ENCODE data around the gene TOGARAM2. TPM values are rescaled to one million over a fixed set of nuclear protein-coding genes. Genes with fewer than 3 reads are reported as not detected.

The TOGARAM2 gene
- total and polyA plus RNA-seq, 2 of the 8 experiments (the other 6 are each of a cell fraction or from before 2014, with no cell fraction given) = 0.42 to 1.4 TPM

DNA sequence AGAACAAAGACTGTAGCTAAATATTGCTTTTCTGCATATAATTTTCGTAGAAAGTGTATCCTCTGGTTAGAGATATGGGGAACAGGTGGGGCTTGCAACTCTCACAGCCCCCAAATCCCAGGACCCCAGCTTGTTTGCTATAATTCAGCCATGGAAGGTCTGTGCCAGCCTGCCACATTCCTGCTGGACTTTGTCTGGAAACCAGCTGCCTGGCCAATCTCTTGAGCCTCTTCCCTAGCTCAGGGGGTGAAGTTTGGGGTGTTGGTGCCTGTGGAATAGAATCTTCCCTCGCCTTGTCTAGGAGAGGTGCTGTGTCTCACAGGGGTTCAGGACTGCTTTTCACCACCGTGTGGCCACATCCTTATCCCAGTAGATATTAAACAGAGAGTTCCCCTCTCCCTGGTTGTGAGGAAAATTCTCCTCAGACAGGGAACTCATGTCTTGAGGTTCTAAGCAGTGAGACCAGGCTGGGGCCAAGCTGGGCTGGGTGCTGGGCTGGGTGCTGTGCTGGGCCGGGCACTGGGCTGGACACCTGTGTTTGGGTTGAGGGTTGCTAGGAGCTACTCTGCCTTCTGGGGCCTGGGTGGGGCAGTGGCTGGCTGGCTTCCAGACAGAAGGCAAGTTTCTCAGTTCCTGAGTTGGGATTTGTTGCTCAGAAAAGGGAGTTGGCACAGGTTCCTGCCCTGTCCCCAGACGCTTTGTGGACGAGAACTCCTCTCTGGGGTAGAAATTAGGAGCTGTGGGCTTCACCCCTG is 12.3 kb downstream of the TOGARAM2 start (continued):
- no peak for TF ChIP-seq NANOG (IDR thresholded peaks at IDR 0.05; ENCODE audit: insufficient read depth, low read depth, low read length, poor library complexity, severe bottlenecking)

Data from H1 (cell line).